GM21390 (cell line): ENCODE data around the gene DDX41.

Experiments
- ATAC-seq: cut with Tn5 transposase; IDR thresholded peaks from one replicate; pipeline ENCODE4 v1.9.1; 2021; ENCODE audit not compliant: unreplicated experiment

DDX41 gene

DNA sequence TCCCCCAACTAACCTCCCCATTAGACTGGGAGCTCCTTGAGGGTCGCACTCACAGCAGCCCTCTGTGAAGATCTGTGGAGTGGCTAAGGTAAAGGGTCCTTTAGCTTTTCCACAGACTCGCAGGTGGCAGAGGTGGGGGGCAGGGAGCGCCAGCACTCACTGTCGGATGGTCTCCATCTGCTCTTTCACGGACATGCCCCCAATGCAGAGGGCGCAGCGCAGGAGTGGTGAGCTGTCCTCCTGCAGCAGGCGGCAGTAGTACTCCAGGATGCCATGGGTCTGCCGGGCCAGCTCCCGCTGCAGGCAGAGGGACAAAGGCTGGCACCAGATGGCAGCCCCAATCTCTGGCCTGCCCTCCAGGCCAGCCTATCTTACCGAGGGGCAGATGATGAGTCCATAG, 2.2 kb downstream of the DDX41 start:
- ATAC-seq = no peak

DNA sequence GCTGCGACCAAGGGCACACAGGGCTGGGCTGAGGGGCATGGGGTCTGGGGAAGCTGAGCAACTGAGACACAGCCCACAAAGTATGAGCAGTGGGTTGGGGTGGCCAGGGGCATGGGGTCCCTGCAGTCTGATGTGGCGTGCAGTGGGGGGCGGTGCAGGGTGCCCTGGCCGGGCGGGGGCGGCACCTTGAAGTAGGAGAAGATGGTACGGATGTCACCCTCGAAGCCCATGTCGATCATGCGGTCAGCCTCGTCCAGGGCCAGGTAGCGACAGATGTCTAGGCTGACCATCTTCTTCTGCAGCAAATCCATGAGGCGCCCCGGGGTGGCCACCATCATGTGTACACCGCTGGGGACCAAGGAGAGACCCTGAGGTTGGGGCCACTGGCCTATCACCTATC, 3.3 kb downstream of the DDX41 start:
- ATAC-seq = no peak

DNA sequence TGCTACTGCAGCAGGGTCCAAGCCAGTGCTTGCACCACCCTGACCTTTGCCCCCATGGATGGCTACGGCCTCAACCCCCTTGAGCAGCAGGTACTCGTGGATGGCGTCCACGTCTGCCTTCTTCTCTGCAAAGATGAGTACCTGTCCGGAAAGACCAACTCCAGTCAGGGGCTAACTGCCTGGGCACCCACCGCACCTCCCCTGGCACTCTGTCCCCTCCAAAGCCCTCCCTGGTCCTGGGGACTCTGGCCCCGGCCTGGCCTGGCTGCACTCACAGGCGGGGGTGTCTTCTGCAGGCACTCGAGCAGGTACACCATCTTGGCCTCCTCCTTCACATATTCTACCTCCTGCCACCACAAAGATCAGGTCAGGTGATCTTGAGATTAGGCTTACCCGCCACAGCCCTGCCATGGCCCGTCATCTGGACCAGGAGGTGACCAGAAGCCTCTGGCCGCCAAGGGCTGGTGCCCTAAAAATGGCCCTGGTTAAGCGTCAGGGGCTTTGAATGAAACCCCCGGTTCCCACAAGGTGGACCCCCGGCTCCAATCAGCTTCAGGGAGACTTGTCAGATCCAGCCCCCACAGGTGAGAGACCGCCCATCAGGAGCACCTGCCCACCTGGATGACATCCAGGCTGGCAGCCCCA, 3.9 kb downstream of the DDX41 start:
- no peak for ATAC-seq

DNA sequence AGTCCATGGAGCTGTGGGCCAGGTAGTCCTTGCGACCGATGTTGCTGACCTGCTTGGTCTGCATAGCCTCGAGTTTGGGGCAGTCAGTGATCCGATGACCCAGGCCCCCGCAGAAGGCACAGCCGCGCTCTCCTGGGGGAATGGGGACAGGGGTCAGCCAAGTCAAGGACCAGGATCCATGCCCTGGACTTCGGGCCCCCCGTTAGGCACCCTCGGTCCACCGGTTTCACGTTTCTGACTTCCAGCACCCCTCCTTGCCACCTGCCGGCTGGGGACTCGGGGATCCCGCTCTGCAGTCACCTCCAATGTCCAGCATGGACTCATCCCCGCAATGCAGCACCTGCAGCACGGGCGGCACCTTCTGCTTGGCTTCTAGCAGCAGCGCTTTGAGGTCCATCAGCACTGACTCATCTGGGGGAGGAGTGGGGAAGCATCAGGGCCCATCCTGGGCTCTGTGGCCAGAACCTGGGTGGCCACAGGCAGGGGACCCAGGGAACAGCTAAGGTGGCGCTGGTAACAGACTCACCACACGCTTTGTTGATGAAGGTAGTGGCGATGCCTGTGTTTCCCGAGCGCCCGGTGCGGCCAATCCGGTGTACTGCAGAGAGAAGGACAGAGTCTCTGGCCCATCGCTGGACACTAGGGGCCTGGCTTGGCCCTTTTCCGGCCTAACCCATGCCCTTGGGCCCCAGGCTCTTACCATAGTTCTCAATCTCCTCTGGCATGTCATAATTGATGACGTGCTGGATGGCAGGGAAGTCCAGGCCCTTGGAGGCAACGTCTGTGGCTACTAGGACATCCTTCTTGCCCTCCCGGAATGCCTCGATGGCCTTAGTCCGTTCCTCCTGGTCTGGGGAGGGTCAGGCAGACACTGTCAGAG, 4.7 kb downstream of the DDX41 start:
- ATAC-seq = no peak

DNA sequence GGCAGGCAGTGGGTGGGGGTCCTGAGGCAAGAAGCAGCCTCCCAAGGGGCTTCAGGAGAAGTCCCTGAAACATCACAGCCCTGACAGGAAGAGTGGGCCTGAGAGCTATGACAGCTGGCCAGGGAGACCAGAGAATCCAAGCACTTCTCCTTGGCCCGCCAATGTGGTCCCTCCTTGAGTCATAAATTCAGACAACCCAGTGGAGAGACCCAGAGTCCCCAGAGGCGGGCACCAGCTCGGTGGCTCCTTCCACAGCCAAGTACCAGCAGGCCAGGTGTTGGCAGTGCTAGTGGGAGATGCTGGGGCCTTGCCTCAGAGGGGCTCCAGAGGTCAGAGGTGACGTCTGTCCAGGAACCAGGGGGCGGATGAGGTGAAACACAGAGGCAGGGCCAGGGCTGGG, 5.6 kb downstream of the DDX41 start:
- no peak for ATAC-seq

DNA sequence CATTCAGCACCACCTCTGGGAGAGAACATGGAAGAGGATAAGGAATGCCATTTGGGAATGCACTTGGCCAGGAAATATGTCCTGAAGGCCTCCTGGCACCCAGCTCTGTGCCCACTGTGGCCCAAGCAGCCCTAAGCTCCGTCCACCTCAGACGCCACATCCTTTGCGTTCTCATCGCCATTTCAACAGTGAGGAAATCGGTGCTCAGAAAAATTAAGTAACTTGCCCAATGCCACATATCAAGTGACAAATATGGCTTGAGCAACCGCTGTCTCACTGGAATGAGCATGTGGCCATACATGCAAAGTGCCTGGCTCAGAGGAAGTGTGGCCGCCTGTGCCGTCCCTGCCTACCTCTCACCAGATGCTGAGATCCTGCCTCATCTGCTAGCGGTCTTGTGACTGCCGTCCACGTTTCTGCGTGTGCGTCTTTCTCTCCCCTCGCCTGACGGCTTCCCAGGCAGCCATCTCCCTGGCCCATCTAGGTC, 6.2 kb downstream of the DDX41 start:
- no peak for ATAC-seq

DNA sequence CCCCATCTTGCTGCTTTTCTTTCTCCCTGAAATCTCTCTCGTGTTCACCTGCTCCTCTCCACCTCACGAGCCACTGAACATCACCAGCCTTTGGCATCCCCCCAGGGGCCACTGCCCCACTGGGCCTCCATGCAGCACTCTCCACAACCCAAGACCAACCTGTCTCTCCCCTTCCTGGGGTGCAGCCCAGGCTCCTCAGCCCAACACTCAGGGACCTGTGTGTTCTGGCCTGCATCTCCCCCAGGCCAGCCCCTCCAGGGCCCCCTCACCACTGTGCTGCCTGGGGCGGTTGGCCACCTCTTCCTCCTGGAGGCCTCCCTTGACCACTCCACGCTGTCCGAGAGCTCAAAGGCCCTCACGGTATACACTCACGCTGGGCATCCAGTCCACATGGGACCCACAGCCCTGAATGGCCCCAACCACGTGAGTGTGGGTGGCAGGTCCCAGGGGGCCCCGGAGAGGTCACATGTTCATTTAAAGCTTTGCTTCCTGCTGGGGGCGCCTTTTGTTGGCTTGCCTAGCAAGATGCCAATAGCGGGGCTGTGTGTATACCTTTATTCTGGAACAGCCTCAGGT, 6.7 kb downstream of the DDX41 start:
- ATAC-seq = peak; percentile 37

DNA sequence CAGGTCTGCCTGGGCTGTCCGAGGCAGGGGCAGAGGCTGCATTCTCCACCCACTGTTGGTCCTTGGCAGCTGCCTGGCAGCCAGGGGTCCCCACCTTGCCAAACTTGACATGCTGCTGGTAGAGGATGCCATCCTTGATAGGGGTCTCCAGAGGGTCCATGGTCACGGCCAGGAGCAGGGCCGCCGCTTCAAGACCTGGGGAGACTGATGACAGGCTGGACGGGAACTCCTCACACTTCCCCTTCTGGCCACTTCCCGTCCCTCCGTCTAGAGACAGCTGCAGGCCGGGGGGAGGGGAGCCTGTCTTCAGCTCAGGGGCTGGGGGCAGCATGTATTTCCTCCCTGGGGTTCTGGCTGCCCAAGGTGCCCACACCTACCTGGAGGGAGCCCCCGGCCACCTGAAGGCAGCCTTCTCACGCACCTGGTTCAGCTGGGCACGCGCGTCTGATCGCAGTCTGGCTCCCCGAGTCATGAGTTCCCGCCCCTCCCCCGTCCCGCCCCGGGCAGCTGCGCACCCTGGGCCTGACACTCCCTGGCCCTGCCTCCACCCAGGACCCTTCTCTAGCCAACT, 7.3 kb downstream of the DDX41 start, which contains the start of gene DOK3:
Gene DOK3, minus strand, starts transcription at position 446 of the 571 bp plus-strand sequence. Its CDS starts 286 bp downstream, at position 160.
- ATAC-seq = no peak

DNA sequence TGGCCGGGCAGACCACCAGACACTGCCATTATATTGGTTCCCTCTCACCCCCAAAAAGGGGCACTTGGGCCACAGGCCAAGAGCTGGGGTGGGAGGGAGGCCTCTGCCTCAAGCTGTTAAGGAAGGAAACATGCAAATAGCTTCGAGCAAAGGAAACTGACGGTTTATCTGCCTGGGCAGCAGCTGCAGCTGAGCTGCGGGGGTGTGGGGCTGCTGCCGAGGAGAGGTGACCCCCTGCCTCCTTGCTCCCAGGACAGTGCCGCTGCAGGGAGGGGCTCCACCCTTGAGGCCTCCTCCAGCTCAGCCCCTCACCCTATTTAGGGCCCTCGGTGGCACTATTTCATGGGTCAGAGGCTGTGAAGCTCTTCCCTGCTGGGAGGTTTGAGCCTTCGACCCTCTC, 7.9 kb downstream of the DDX41 start:
- ATAC-seq = no peak

DNA sequence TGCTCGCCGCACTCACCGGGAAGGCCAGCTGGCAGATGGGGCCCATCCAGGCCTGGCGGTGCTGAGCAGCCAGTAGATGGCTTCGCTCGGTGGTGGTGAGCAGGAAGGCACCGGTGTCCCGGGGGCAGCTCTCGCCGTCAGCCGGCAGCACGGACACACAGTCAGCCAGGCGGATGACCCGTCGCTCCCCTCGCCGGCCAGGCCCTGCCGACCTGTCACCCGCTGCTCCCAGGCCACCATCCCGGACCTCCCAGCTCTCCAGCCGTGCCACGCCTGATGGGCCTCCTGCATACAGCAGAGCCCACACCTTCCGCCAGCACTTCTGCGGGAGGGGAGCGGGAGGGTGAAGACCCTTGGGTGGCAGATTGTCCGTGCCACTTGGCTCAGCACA, 8.5 kb downstream of the DDX41 start:
- ATAC-seq = no peak

DNA sequence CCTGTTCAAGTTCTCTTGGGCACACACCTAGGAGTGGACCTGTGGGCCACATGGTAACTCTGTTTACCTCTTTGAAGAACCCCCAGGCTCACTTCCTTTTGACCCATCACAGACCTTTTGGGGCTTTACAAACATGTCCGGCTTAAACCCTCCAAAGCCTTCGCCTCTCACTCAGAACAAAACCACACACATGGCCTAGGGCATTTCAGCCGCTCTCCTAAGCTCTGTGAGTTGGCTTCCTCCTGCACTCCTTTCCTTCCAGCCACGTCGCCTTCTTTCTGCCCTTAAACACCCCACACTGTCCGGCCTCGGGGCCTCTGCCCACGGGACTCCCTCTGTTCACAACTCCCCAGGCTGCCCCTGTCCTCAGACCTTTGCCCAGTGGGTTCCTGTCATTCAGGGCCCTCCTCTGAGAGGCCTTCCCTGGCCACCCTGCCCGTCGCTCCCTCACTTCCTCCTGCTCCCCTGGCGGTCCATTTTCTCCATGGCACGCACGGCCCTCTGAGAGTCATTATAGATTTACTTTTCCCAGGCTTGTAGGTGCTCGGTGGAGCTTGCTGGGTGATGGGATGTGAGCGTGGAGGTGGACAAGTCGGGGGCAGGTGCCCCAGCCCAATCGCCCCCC, 9.1 kb downstream of the DDX41 start:
- ATAC-seq = no peak

DNA sequence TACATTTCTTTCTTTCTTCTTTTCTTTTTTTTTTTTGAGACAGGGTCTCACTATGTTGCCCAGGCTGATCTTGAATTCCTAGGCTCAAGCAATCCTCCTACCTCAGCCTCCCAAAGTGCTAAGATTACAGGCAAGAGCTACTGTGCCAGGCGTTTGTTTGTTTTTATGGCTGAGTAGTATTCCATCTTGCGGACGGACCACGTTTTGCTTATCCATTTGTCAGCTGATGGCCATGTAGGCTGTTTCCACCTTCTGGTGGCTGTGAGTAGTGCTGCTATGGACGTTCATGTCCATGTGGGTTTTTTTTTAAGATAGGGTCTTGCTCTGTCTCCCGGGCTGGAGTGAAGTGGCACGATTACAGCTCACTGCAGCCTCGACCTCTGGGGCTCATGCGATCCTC, 9.6 kb downstream of the DDX41 start:
- no peak for ATAC-seq

DNA sequence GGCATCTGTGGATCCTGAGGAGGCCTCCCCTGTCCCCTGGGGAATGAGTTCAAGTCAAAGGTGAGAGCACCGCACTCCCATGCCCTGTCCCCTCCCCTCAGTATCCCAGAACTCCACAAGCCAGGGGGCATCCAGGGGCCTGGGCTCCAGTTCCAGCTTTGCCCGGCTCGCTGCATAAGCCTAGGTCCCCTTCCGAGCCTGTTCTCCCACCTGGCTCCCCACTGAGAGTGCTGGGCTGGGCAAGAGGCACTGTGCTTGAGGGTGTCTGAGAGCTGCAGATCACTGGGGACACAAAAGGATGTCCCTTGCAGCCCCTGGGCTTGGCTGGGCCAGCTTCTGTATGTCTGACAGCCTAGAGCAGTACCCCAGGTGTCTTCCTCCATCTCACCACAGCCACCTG, 11.7 kb downstream of the DDX41 start:
- no peak for ATAC-seq

DNA sequence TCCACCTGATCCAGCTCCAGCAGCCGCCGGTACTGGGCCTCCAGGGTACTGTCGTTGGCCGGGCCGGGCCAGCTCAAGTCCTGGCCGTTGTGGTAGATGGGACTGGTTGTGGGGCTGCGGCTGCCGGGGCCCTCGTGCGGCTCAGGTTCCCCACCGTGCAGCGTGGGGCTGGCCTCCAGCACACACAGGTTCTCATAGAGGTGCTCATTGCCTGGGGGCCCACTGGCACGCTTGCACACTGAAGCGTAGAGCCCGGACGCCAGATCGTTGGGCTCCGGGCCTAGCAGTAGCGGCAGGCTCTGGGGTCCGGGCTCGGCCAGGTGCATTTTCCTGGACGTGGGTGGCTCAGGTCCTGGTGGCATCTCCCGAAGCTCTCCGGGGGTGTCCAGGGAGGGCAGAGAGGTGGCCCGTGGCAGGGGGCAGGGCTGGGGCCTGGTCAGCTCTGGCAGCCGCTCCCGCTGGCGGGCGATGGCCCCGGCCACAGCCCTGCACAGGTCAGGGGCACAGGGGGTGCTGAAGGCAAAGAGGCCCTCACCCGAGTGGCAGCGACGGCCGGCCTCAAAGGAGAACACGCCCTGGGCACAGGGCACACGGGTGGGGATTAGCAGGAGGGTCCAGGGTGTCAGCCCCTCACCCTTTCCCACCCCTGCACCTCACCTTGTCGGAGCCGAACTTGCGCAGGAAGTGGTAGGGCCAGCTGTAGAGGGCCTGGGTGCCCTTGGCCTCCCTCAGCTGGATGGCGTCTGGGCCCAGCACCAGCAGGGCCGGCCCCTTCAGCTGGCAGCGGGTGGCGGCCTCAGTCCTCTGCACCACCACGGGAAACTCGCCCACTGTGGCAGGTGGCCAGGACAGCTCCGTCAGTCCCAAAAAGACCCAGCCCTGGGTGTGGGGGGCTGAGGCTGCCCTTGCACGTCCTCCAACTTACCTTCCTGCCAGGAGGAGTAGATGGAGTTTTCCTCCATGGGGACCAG, 12.4 kb downstream of the DDX41 start:
- no peak for ATAC-seq

DNA sequence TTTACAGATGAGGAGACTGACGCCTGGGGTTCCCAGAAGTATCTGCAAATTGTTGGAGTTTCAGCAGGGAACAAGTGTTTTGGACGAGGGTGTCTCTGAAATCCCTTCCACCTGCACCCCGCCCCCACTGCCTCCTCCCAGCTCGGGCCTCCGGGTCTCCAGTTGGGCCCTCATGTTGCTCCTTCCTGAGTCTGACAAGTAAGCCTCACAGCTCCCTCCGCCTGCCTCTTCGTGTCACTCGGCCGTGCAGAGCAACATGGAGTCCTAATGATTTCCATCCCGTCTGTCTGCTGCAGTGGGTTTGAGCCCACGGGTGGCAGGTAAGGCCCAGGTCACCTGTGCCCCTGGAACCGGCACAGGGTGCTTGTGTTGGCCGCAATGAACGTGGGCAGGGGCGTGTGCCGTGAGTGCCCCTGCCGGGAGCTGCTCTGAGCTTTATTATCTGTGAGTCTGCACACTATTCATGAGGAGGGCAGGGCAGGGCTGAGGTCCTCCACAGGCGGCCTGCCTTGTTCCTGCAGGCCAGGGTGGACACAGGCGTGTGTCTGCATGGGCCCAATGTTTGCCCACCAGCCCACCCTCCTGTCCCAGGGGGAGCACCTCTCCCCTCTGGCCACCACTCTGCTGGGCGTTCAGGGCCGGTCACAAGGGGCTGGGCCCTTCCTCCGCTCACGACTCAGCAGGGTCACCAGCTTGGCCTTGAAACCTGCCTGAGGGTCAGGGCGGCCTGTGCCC, 13.2 kb downstream of the DDX41 start:
- no peak for ATAC-seq

DNA sequence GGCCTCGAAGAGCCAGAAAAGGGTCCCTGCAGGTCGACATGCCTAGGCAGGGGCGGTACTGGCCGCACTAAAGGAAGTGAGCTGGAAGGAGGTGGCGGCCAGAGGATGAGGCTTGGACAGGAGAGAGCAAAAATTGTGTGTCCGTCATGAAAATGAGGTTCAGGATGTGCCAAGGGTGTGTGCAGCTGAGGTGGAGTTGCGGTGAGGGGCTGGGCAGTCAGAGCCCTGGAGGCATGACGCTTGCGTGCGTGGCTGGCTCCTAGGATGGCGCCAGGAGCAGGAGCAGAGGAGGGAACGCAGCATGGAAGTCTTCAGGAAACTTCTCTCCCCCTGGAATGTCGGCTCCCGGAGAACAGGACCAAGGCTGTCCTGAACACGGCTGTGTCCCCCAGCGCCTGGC, 13.9 kb downstream of the DDX41 start:
- no peak for ATAC-seq

DNA sequence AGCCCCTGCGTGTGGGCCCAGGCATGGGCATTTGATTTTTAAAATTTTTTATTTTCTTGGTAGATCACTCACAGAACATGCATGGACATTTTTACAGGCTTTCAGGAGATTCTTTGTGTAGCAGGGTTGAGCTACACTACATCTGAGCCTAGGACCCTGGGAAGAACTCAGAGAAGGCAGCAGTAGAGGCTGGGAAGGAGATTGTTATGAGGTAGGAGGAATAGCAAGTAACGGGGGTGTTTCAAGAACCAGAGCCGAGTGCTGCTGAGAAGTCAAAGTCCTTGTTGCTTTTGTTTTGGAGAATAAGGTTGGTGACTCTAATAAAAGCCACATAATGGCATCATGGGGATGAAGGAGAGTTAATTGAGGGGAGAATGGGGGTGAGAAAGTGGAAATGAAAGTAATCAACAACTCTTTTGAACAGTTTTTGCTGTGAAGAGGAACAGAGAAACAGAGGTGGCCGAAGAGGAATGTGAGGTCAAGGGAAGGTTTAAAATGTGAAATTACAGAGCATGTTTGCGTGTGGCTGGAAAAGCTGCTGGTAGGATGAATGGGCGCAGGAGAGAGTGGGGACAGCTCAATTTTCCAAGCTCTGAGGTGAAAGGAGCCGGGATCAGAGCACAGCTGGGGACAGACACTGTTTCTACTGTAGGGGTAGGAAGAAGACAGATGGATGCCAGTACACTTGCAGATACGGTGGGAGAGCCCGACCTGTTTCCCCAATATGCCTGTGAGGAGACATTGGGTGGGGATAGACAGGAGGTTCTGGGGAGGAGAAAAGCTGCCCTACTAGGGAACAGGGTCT, 14.7 kb downstream of the DDX41 start:
- ATAC-seq = no peak

DNA sequence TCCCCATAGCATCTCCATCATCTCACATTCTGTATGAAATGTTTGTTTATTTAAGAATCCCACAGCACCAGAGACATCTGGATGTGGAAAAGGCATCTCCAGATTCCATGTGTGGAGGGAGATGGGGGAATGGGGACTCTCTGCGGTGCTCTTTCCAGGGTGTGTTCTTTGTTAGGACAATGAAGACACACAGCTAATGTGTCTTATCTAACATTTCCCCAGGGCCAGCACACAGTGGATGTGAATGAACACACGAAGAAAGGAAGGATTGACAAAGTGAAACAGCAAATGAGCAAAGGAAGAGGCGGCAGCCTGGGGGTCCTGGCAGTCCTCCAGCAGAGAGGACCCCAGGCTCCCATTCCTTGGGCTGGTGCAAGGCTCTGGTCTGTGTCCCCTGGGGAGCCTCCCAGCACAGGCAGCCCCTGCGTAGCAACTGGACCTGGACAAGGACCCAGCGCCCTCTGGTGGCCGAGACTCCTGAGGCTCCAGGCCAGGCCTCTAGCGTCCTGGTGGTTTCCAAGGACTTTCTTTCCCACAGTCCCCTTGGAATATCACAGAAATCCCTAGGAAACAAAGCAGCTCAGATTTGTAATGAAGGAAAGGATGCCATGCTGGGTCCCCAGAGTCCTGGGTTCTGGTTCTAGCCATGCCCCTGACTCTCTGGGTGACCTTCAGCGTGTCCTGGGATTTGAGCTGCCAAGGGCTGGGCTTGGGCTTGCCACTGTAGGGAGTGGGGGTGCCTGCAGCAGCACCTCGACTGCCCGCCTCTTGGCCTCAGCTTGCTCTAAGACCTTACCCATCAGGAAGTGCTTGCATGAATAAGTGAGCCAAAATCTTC, 15.9 kb downstream of the DDX41 start:
- ATAC-seq = peak; percentile 27
